Activated CD8-positive, alpha-beta memory T cell treated with anti-CD3 and anti-CD28 coated beads for 48 hours (primary cell): ENCODE measurements around the gene EPHA6.

Source experiments
- DNase-seq, 3 experiments: peaks; one replicate each; pipeline ENCODE4 v3.0.0-alpha.2; 2020; ENCODE audit warnings: low read depth in 2 of 3, low spot score in 2 of 3

EPHA6 gene

DNA sequence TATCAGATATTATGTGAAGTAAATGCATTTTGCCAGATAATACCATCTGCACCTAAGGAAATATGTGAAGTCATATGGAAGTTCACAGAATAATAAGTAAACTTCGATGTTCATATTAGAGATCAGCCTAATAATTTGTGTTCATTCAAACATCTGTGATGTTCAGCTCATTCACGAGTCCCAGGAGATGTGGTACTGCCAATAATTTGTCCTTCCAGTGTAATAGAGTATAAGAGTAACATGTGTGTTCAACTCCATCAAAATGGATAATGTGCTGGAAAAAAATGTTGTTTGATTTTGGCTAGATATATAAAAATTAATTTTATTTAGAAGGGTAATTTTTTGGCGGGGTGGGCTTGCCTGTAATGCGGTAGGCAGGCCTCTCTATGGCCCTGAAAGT lies 874.7 kb downstream of the EPHA6 start:
- DNase-seq = no peak

DNA sequence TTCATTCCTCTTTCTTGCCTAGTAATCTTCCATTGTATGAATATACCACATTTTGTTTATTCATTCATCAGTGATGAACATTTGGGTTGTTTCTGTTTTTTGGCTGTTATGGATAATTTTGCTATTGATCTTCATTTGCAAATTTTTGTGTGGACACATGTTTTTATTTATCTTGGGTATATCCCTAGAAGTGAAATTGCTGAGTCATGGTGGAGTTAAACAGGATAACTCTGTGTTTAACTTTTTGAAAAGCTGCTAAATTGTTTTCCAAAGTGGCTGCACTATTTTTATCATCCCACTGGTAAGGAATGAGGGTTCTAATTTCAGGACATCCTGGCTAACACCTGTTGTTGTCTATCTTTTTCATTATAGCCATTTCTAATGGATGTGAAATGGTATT lies 875.6 kb downstream of the EPHA6 start:
- DNase-seq = no peak

DNA sequence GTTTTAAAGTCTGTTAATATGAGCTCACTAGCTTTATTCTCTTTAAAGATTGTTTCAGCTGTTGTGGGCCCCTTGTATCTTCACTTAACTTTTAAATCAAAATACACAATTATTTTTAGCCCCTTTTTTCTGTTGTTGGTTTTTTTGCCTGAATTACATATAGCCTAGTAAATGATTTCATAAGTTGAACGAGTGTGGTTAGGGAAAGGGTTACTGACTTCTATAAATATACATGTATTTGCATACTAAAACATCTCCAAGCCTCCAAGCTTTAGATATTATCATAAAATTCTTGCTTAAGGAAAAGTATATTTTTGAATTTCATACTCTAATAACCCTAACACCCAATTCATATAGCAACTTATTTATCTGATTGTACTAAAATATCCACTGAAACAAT lies 877.0 kb downstream of the EPHA6 start:
- no peak for DNase-seq

DNA sequence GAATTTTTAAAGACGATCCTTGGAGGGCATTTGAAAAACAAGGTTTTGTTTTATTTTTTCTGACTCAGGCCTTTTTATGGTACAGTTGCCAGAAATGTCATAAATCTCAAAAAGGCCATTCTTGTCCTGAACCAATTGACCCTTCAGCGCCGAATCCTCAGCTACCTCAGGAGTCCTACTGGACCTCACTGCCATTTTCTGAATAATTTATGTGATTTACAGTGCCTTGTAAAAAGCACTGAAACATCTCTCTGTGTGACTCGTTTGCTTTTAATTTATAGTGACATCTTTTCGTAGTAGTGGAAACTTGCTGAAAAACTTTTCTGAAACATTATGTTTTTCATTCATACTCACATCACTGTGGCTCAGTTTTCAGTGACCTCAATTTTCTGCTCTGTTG lies 878.0 kb downstream of the EPHA6 start:
- no peak for DNase-seq

DNA sequence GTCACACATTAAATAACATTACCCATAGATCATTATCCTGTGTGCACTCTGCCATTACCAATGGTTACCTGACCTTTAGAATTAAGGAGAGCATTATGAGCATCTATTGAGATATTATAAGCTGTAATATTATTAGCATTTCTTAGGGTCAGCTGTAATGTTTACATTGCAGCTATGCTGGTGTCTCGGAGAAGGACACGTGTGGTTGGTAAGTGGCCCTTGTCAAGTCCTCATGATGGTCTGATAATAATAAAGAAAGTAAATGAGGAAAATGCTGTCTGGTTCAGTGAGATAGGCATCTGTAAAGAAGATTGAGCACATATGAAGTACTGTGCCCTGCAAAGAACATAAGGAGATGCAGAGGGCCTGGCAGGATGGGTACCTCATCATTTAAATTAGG lies 878.4 kb downstream of the EPHA6 start:
- DNase-seq = no peak

DNA sequence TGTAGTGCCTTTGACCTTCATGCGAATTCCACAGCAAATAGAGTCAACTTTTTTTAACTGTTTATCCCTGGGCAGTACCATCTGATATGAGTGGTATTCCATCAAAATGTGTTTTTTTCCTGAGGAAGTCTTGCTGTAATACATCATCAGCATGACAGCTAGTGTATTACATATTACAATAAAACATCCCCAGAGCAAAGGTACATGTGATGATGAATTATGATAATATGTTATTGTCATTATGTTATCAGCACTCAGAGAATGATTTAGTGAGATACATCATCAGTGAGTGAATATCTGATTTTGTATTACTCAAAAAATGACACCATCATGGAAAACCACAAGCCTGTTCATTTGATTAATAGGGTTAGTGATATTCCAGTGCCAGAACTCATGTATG lies 880.5 kb downstream of the EPHA6 start:
- DNase-seq = no peak

DNA sequence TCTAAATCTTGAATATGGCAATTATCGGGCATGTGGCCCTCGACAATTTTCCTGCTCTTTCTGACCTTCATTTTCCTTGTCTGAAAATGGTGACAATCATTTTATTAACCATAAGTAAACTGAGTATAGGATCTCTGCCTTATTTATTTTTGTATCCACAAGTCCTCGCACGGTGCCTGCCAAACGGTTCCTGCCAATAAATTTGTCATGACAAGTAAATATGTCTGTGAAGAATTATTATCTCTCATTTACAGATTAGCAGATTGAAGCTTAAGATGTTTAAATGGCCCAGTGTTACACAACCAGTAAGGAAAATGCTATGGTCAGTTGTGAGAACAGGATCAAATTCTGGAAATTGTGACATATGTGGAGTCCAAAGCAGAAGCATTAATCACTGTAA lies 884.3 kb downstream of the EPHA6 start:
- DNase-seq = no peak

DNA sequence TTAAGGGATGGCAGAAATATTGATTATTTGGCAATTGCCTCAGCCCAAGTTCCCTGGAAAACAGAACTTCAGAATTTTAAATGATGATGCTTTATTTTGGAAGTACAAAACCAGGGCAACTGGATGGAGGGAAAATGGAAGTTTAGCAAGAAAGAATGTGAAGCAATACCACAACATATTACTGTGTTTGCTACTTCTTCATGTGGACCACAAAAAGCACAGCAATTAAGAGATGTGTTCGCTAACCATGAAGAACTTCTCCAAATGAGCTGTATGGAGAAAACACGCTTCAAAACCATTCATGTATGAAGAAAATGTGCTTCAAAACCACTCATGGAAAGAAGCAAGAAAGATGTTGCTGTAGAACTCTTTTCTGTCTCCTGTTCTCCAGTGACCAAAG lies 885.5 kb downstream of the EPHA6 start:
- DNase-seq = no peak

DNA sequence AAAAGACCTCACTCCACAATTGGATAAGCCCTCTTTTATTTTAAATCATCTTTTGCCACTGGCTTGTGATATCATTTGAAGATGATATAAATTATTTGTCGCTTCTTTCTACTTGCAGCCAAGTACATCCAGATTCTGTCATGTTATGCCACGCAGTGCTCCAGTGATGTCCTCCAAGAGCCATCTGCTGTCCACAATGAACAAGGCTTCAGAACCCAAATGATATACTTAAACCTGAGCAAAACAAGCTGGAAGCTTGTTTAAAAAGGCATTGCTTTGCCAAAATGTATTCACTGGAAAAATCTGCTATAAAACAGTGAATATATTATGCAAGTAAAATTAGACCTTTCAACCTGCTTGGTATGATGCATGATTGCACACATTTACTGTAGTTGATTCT lies 891.4 kb downstream of the EPHA6 start:
- DNase-seq = no peak

DNA sequence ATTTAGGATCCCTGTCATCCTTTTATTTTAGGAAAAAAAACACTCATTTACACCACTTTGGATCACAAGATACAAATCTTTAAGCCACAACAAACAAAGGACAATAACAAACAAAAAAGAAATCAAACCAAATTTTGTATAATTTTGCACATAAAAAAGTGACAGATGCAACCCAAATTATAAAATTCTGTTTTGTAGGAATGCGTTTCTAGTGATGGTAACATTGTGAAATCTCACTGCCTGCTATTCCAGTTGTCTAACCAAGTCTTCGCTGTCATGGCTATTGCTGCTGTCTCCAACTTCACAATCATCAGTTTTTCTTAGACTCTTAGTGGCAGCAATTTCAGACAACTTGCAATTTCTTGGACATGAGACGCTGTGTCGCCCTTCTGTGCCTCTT lies 891.8 kb downstream of the EPHA6 start:
- DNase-seq = no peak

DNA sequence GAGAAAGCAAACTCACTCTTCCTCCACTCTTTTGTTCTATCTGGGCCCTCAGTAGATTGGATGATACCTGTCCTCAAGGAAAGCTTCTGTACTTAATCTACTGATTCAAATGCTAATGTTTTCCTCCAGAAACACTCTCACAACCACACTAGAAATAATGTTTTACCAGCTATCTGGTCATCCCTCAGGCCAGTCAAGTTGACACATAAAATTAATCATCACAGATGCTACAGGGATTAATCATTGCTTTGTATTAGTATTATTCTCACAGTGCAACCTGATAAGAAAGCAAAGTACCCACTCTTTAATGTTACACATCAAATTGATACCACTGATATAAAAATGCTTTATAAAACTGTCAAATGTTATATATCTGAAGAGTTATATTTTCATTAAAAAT lies 897.3 kb downstream of the EPHA6 start:
- DNase-seq = no peak

DNA sequence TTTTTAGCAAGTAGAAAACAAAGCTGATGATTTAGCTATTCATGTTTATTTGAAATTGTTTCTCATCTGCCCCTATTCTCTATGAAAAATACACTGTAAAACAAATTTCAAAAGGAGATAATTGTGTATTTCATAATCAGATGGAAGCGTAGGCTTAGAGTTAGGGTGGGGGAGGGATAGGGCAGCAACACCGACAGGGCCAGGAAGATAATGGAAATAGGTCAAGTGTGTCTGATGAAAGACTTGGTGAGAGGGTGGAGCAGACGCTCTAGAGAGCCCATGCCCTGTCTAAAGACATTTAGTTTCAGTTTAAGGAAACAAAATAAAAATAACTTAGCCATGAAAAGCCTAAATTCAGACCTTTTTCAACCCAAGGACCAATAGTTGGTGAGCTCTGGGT lies 898.5 kb downstream of the EPHA6 start:
- DNase-seq = no peak

DNA sequence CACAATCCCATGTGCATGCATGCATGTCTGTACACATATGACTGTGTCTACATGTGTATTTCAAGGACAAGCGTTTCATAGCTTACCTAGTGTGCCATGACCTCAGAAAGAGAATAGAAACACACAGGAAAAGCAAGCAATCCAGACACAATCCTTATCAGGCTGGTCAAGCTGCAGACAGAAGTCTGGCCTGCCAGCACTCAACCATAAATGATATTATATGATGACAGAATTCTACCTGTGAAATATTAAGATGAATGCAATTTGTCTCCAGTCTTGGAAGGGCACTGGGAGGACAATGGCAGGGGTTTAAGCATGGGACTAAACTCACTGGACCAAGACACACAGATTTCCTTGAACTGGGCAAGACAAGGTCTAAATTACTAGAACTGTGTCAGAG lies 899.2 kb downstream of the EPHA6 start:
- DNase-seq = no peak

DNA sequence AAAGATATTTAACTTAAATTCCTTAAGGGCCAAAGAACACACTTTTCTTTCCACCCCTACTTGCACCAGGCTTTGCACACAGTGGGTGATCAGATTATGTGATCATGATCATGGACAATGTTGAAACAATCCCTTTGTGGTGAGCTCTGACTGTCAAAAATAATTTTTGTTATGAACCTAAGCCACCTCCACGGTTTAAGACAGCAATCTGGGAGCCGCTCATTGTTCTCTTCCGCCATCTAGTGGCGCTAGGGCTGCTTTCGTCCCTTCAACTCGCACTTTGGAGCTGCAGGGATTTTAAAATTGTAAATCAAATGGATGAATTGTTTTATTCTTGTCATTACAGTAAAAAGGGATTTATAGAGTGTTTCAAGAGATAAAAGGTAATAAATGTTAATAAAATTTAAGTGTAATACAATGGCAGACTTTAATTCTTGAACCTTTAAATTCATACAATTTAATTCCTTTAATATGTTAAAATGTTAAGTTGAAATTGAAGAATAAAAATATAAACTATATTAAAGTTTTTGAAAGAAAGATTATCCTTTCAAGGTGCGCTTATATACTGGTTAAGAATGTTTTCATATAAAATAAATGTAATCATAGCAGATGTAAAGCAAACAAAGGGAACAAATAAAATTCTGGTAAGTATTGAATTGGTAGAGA lies 904.9 kb downstream of the EPHA6 start:
- DNase-seq = peak; percentile 7 to 14 (median 10)

DNA sequence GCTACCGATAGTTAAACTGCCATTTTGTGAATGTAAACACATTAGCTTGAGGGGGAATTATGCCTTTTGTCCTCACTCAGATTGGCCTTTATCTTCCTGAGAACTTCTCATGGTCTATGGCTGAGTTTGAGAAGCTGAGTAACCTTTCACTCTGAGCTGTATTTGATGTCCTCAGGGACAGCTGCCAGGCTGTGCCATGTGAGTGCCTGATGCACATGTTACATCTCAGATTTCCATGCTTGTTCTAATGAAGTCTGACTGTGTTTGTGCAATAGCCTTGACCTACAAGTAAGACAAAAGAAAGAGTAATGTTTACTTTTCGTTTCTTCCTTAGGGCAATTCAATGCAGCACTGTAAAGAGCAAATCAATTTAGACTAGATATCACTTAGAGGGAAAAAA lies 906.0 kb downstream of the EPHA6 start:
- DNase-seq = no peak

DNA sequence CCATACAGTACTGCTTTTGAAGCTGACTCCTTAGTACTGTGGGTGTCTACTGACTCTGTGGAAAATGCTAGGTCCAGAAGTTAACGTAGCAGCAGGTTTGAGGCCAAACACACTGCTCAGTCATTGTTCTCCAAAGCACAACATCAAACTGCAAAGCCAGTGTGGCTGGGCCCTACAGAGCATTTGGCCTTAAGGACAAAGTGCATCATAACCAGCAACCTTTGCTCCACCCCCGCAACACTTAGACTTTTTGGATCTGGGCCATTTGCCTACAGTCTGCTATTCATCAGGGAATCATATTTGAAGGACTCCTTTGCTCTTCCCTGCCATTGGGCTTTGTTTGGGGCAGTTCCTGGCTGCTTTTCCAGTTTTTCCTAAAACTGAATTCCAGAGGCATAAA lies 907.1 kb downstream of the EPHA6 start:
- DNase-seq = no peak

DNA sequence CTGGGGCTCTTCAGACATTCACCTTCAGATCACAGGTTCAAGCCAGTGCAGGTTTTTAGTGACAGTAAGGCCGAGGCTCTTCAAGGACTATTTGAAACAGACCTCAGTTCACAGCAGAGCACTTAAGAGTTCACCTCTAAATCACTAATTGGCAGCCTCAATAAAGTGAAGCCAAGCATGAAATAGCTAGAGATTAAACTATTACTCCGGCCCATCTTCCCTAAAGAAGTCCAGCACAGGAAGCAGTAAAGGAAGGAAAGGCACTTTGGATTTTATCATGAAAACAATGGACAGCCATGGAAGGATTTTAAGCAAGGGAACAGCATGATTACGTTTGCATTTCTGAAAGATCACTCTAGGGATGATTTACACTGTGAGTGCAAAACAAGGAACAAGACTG lies 922.5 kb downstream of the EPHA6 start:
- DNase-seq = no peak

DNA sequence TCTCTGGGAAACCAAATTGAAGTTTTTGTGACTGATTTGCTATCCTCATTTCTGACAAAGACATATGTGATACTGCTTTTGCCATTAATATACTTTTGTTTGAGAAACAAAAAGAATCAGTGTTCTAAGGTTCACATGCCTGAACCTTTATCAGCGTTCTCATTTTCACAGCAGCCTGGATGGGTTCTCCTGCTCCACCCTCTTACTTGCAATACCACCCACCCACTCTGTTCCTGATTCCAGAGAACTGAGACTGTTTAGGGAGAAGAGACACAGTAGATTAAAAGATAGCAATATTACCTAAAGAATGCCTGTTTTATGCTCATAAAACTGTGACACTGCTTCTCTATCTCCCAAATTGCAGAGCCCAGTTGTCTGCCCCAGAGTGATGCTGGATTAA lies 924.4 kb downstream of the EPHA6 start:
- no peak for DNase-seq

DNA sequence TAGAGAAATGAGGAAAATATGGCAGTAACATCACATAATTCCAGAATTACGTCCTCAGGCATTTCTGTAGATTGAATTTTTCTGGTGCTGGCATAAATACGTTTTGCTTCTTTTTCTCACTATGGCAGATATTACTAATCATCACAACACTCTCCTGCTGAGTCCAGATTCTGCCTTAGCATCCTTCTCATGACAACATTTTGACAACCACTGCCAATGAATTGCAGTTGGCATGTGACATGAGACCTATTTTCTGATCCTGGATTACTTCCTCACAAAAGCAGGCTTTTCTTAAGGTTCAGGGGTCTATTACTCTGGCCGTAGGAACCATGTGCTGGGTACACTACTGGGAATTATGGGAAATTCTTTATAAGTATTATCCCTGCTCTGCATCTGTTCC lies 927.6 kb downstream of the EPHA6 start:
- DNase-seq = no peak

DNA sequence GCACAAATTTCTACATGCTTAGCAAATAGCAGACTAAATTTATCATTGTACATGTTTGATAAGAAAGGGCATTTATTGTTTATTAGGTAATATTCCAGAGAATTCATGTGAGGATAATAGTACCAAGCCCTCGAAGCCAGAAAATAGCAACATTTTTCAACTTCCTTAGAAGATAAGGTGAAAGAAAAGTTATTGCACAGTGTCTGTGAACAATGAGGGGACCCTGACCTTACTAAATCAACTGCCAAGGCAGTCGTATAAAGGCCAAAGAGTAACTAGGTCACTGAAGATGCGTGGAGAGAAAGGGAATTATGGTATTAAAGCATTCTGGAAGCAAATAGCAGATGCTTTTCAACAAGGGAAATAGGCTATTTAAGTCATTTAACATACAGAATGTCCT lies 929.9 kb downstream of the EPHA6 start:
- DNase-seq = no peak

DNA sequence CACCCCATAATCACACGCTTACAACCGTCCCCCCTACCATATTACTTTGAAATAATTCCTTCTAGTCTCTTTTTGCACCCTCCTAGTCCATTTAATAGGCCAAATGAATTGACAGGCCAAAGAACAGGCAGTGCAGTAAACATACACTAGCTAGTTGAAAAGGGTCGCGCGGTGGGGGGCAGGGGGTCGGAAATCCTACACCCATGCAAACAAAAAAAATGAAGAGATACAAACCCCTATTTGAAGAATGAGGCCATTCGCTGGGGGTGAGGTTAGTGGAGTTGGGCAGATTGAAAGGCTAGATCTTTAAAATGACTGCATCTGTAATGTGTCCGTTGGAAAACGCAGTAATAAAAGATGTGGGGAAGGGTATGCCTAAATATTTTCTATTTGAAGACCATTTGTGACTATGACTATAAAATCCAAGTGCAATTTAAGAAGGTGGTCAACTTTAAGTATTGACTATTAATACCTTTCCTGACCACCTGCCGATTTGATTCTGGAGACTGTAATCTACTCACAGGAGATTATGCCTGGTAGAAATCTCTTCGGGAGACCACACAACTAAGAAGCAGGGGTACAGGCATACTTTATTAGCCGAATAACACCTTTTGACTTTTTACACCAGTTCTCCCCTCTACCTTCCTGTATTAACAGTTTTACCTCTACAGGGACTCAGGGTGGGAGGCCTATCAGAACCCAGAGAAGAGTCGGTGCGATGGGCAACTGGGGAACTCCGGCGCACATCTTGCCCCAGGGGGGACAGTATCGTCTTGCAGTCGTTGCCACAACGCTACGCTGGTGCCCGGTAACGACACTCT lies 949.4 kb downstream of the EPHA6 start:
- DNase-seq = no peak

DNA sequence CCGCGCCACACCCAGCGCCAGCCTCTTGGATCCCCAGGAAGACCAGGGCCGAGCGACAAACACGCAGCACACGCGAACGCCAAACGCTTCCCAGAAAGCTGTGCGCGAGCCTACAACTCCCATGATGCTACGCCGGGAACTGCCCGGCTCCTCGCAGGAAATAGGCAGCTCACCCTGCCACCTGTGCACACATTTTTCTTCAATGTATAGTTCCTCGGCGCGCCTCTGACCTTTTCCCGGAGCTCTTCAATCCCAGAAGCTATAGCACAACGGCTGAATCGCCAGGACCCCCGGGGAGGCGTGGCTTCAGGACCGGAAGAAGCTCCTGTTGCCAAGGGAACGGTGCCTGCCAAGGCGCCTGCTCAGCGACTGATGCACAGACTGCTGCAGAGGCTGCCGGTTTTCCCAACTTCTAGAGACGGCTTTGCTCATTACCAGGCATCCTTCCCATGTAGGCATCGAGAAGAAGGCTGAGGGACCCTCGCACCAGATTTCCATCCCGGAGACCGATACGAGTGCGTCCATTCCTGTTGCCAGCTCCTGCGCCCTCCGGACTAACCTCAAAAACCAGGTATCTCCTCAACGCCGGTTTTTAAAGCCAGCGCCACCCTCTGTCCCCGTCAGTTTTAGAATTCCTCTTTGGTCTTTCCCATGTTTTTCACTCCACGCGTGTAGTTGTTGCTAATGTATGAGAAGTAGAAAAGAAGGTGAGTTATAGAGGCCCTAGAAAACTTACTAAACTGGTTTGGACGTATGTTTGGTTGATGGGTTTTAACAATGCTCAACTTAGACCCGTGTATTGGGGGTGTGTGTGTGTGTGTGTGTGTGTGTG lies 950.2 kb downstream of the EPHA6 start, which contains the start of gene ARL6:
Gene ARL6 (plus strand): TSS at position 352 of the 832 bp plus-strand sequence. CDS start 3,350 bp downstream, outside the sequence.
- DNase-seq = peak; percentile 39 to 49 (median 44)
